ENCODE data around the gene RIMBP2. TPM values are rescaled to one million over a fixed set of nuclear protein-coding genes. Genes with fewer than 3 reads are reported as not detected.

The RIMBP2 gene
- polyA plus RNA-seq, 1 of the 3 experiments (the other 2 are of a cell fraction): 0.90 TPM

GRCh38 chr12:130489293-130489692 is 226.8 kb downstream of the RIMBP2 start:
- Histone ChIP-seq H3F3A (replicated peaks; ENCODE audit: insufficient read depth) (no peaks in the 10 kb centered on the region), H3K4me1 (ENCODE audit: control insufficient read depth in 1 of 2, insufficient read depth in 2 of 2, low read depth in 1 of 2, low read length in 1 of 2) (no peaks in the 10 kb centered on the region; a peak in 1 of 4 replicates), H3K9me2 (no peaks in the 10 kb centered on the region), H3K9me3 (no peaks in the 10 kb centered on the region), H3K4me2 (no peak overlapping the region), H3K79me2 (ENCODE audit: insufficient read depth) (no peaks in the 10 kb centered on the region), H4K20me1 (ENCODE audit: insufficient read depth) (no peaks in the 10 kb centered on the region), H3K36me3 (replicated peaks in 1 of 2; ENCODE audit: control insufficient read depth in 1 of 2, insufficient read depth in 2 of 2, low read length in 1 of 2) (no peaks in the 10 kb centered on the region), H3K27ac (ENCODE audit: low read depth in 2 of 2, low read length in 1 of 2) (no peak overlapping the region), H3K27me3 (ENCODE audit: insufficient read depth) (no peaks in the 10 kb centered on the region), H3K9ac (no peak overlapping the region), H3K4me3 (ENCODE audit: low read depth in 2 of 2, low read length in 1 of 2) (no peak overlapping the region), H2AFZ (ENCODE audit: low read depth) (no peak overlapping the region)
- no peak for TF ChIP-seq TEAD4 (IDR thresholded peaks at IDR 0.05; ENCODE audit: borderline replicate concordance, insufficient read depth)
- no peak for TF ChIP-seq TAF1 (IDR thresholded peaks at IDR 0.05; ENCODE audit: borderline replicate concordance, low read depth, low read length)
- TF ChIP-seq REST (IDR thresholded peaks at IDR 0.05; ENCODE audit: low read depth, low read length): no peak
- no peak for TF ChIP-seq TCF12 (IDR thresholded peaks at IDR 0.05)
- no peak for TF ChIP-seq EZH2phosphoT487 (IDR thresholded peaks at IDR 0.05; ENCODE audit: borderline replicate concordance, low read depth)
- no peak for TF ChIP-seq MAX (IDR thresholded peaks at IDR 0.05; ENCODE audit: low read depth)
- TF ChIP-seq FOSL2 (IDR thresholded peaks at IDR 0.05; ENCODE audit: borderline replicate concordance, low read depth): no peak
- TF ChIP-seq FOXJ3 (CRISPR knock-in tag; IDR thresholded peaks at IDR 0.05): no peak
- no peak for TF ChIP-seq FOXM1 (IDR thresholded peaks at IDR 0.05; ENCODE audit: low read depth)
- TF ChIP-seq YY1 (IDR thresholded peaks at IDR 0.05; ENCODE audit: low read depth): no peak
- no peak for TF ChIP-seq RFX5 (IDR thresholded peaks at IDR 0.05; ENCODE audit: low read length)
- TF ChIP-seq IRF3 (IDR thresholded peaks at IDR 0.05; ENCODE audit: low read depth, low read length): no peak
- no peak for TF ChIP-seq USF2 (IDR thresholded peaks at IDR 0.05; ENCODE audit: borderline replicate concordance, low read depth, low read length)
- TF ChIP-seq USF1 (IDR thresholded peaks at IDR 0.05; ENCODE audit: borderline replicate concordance, low read depth): no peak
- no peak for TF ChIP-seq RAD21 (IDR thresholded peaks at IDR 0.05; ENCODE audit: low read length)
- TF ChIP-seq EP300 (IDR thresholded peaks at IDR 0.05; ENCODE audit: borderline replicate concordance in 1 of 2, low read depth in 1 of 2, low read length in 1 of 2): no peak
- no peak for TF ChIP-seq CTCF (IDR thresholded peaks at IDR 0.05)
- TF ChIP-seq RXRA (IDR thresholded peaks at IDR 0.05; ENCODE audit: borderline replicate concordance, low read depth): no peak
- TF ChIP-seq GABPA (IDR thresholded peaks at IDR 0.05; ENCODE audit: low read depth): no peak
- TF ChIP-seq PBX3 (IDR thresholded peaks at IDR 0.05): no peak
- ChIA-PET POLR2A (no interaction called here), CTCF (no interaction called here)
- WGBS (ENCODE audit: low lambda C conversion rate): 65% methylated on average over 7 of the region's 7 CpGs
- DNase-seq: no peak

Data from SK-N-SH (cell line).